Stomach (tissue), 4 donors: ENCODE results near the gene CARMIL1.

Experiments used
- EP300 ChIP-seq: sonication (generic); formaldehyde crosslinking; IDR thresholded peaks from one replicate; pipeline ENCODE4 v1.6.1; 2017; ENCODE audit warnings: antibody characterized with exemption
- TF ChIP-seq, protein P1 (sequence below), 7 experiments: fragments of 450-650 bp in 4 of 7; fragments of 200-600 bp in 3 of 7; sonication (generic) in 3 of 7; IDR thresholded peaks; one replicate each; pipeline ENCODE4 v1.5.1; 2016 to 2019; ENCODE audit warnings: antibody characterized with exemption in 7 of 7, control low read depth in 2 of 7, mild to moderate bottlenecking in 1 of 7

DNA sequence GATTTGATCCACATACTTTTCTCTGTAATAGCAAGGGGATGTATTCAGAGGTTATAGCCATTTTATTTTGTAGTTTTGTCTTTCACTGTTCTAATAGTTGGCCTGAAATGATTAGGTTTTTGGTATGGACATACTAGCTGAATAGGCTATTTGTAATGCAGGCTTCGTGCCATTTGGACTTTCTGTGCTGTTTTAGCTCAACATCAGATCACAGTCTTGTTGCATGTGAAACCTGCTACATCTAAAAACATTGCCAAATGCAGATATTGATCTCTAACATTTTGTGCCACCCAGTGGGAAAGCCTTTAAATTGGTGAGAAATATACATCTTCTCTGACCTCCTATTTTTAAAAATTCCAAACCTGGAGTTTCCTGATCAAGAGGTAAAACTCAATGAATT lies 215.3 kb downstream of the CARMIL1 start:
- TF ChIP-seq, protein P1, sequence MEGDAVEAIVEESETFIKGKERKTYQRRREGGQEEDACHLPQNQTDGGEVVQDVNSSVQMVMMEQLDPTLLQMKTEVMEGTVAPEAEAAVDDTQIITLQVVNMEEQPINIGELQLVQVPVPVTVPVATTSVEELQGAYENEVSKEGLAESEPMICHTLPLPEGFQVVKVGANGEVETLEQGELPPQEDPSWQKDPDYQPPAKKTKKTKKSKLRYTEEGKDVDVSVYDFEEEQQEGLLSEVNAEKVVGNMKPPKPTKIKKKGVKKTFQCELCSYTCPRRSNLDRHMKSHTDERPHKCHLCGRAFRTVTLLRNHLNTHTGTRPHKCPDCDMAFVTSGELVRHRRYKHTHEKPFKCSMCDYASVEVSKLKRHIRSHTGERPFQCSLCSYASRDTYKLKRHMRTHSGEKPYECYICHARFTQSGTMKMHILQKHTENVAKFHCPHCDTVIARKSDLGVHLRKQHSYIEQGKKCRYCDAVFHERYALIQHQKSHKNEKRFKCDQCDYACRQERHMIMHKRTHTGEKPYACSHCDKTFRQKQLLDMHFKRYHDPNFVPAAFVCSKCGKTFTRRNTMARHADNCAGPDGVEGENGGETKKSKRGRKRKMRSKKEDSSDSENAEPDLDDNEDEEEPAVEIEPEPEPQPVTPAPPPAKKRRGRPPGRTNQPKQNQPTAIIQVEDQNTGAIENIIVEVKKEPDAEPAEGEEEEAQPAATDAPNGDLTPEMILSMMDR (IDR thresholded peaks at IDR 0.05): no peak
- TF ChIP-seq EP300: no peak
